Activated T-cell treated with anti-CD3 and anti-CD28 coated beads, Interleukin-2, amount 50 U/mL, for 4 hours (primary cell): ENCODE measurements around the gene ZNF827. TPM values are rescaled to one million over a fixed set of nuclear protein-coding genes. Genes with fewer than 3 reads are reported as not detected.

Experiments used
- ATAC-seq, 2 donors: fragments of 200-7000 bp; cut with Tn5 transposase; one replicate each; pipeline ENCODE4 v1.10.0; 2021
- DNase-seq: peaks from one replicate; pipeline ENCODE4 v3.0.0-alpha.2; 2020
- H3K27me3 Mint-ChIP-seq: one replicate; pipeline ENCODE4 v1.8.0; 2021; ENCODE audit warnings: low read depth, mixed read lengths
- H3K36me3 Mint-ChIP-seq: one replicate; pipeline ENCODE4 v1.8.0; 2022; ENCODE audit warnings: mixed read lengths; ENCODE audit not compliant: insufficient read depth
- H3K4me1 Mint-ChIP-seq: one replicate; pipeline ENCODE4 v1.8.0; 2021; ENCODE audit warnings: low read depth, mixed read lengths
- H3K4me3 Mint-ChIP-seq: one replicate; pipeline ENCODE4 v1.8.0; 2021; ENCODE audit warnings: mild to moderate bottlenecking, moderate library complexity, mixed read lengths
- H3K9me3 Mint-ChIP-seq: one replicate; pipeline ENCODE4 v1.8.0; 2021; ENCODE audit warnings: mixed read lengths
- total RNA-seq, 3 donors: library from RNA; stranded (reverse); gene quantifications; one replicate each; pipeline ENCODE4 v1.2.1, GENCODE V29; 2021

Gene ZNF827
- total RNA-seq, 3 donors from 2014 or later = 22.8 to 35.2 (median 25.1) TPM

- Mint-ChIP-seq H3K27me3 (no peaks in the 10 kb centered on the region), H3K9me3 (peaks cover 7% of the 10 kb centered on the region), H3K4me1 (peaks cover 43% of the 10 kb centered on the region), H3K4me3 (peak overlapping the region; percentile 56), H3K36me3 (peaks cover 33% of the 10 kb centered on the region)
- DNase-seq (no peak), ATAC-seq (peak; percentile 88 to 90)
These were observed 130.5 kb downstream of the ZNF827 start for GRCh38 chr4:145808021-145808650.

GRCh38 chr4:145805490-145805889 lies 133.1 kb downstream of the ZNF827 start:
- Mint-ChIP-seq H3K4me3 (no peak overlapping the region), H3K27me3 (no peaks in the 10 kb centered on the region), H3K4me1 (peaks cover 40% of the 10 kb centered on the region), H3K36me3 (peaks cover 26% of the 10 kb centered on the region), H3K9me3 (peaks cover 5% of the 10 kb centered on the region)
- DNase-seq = no peak
- ATAC-seq = no peak

- Mint-ChIP-seq H3K9me3 (no peaks in the 10 kb centered on the region), H3K4me3 (no peak overlapping the region), H3K4me1 (peaks cover 31% of the 10 kb centered on the region), H3K27me3 (no peaks in the 10 kb centered on the region), H3K36me3 (peaks cover 22% of the 10 kb centered on the region)
- ATAC-seq (no peak), DNase-seq (no peak)
These were observed 134.5 kb downstream of the ZNF827 start for GRCh38 chr4:145804116-145804515.

- Mint-ChIP-seq H3K9me3 (no peaks in the 10 kb centered on the region), H3K4me3 (no peak overlapping the region), H3K4me1 (peaks cover 4% of the 10 kb centered on the region), H3K36me3 (peaks cover 27% of the 10 kb centered on the region), H3K27me3 (no peaks in the 10 kb centered on the region)
- ATAC-seq (no peak), DNase-seq (no peak)
These were observed 139.4 kb downstream of the ZNF827 start for GRCh38 chr4:145799223-145799622.

- ATAC-seq = no peak
- peaks cover 30% of the 10 kb centered on the region for H3K36me3 Mint-ChIP-seq
- no peaks in the 10 kb centered on the region for H3K27me3 Mint-ChIP-seq
- H3K9me3 Mint-ChIP-seq = no peaks in the 10 kb centered on the region
- H3K4me1 Mint-ChIP-seq = peaks cover 4% of the 10 kb centered on the region
- H3K4me3 Mint-ChIP-seq = no peak overlapping the region
- no peak for DNase-seq
These were observed 141.3 kb downstream of the ZNF827 start for GRCh38 chr4:145797278-145797677.

- Mint-ChIP-seq H3K4me1 (peaks cover 4% of the 10 kb centered on the region), H3K4me3 (no peak overlapping the region), H3K9me3 (no peaks in the 10 kb centered on the region), H3K36me3 (peaks cover 26% of the 10 kb centered on the region), H3K27me3 (no peaks in the 10 kb centered on the region)
- ATAC-seq (no peak), DNase-seq (no peak)
These were observed 142.3 kb downstream of the ZNF827 start for GRCh38 chr4:145796346-145796745.

- DNase-seq (no peak), ATAC-seq (no peak)
- Mint-ChIP-seq H3K27me3 (no peaks in the 10 kb centered on the region), H3K4me1 (peaks cover 4% of the 10 kb centered on the region), H3K36me3 (peaks cover 26% of the 10 kb centered on the region), H3K4me3 (no peak overlapping the region), H3K9me3 (no peaks in the 10 kb centered on the region)
These were observed 143.1 kb downstream of the ZNF827 start for GRCh38 chr4:145795521-145795920.

- ATAC-seq (no peak), DNase-seq (no peak)
- peaks cover 24% of the 10 kb centered on the region for H3K36me3 Mint-ChIP-seq
- H3K4me3 Mint-ChIP-seq = no peak overlapping the region
- no peaks in the 10 kb centered on the region for H3K27me3 Mint-ChIP-seq
- H3K9me3 Mint-ChIP-seq = no peaks in the 10 kb centered on the region
- H3K4me1 Mint-ChIP-seq = no peaks in the 10 kb centered on the region
These were observed 146.2 kb downstream of the ZNF827 start for GRCh38 chr4:145792429-145792828.

- Mint-ChIP-seq H3K4me1 (no peaks in the 10 kb centered on the region), H3K4me3 (no peak overlapping the region), H3K36me3 (peaks cover 25% of the 10 kb centered on the region), H3K27me3 (no peaks in the 10 kb centered on the region), H3K9me3 (no peaks in the 10 kb centered on the region)
- DNase-seq (no peak), ATAC-seq (no peak)
These were observed 146.6 kb downstream of the ZNF827 start for GRCh38 chr4:145791988-145792387.

- H3K4me1 Mint-ChIP-seq = peaks cover 8% of the 10 kb centered on the region
- no peak for ATAC-seq
- peaks cover 3% of the 10 kb centered on the region for H3K9me3 Mint-ChIP-seq
- H3K36me3 Mint-ChIP-seq = peaks cover 26% of the 10 kb centered on the region
- no peak for DNase-seq
- no peak overlapping the region for H3K4me3 Mint-ChIP-seq
- no peaks in the 10 kb centered on the region for H3K27me3 Mint-ChIP-seq
These were observed 149.9 kb downstream of the ZNF827 start for GRCh38 chr4:145788755-145789154.

- Mint-ChIP-seq H3K4me1 (peaks cover 9% of the 10 kb centered on the region), H3K36me3 (peaks cover 29% of the 10 kb centered on the region), H3K27me3 (no peaks in the 10 kb centered on the region), H3K9me3 (peaks cover 5% of the 10 kb centered on the region), H3K4me3 (no peak overlapping the region)
- no peak for ATAC-seq
- DNase-seq = no peak
These were observed 151.8 kb downstream of the ZNF827 start for GRCh38 chr4:145786830-145787229.

GRCh38 chr4:145786261-145786660 lies 152.4 kb downstream of the ZNF827 start:
- no peak for ATAC-seq
- Mint-ChIP-seq H3K27me3 (no peaks in the 10 kb centered on the region), H3K9me3 (peaks cover 5% of the 10 kb centered on the region), H3K4me1 (peaks cover 9% of the 10 kb centered on the region), H3K4me3 (no peak overlapping the region), H3K36me3 (peaks cover 33% of the 10 kb centered on the region)
- DNase-seq = no peak

GRCh38 chr4:145785391-145786008 lies 153.1 kb downstream of the ZNF827 start:
- no peaks in the 10 kb centered on the region for H3K27me3 Mint-ChIP-seq
- ATAC-seq = no peak

GRCh38 chr4:145784036-145784435 lies 154.6 kb downstream of the ZNF827 start:
- Mint-ChIP-seq H3K27me3 (no peaks in the 10 kb centered on the region), H3K36me3 (peaks cover 43% of the 10 kb centered on the region), H3K9me3 (peaks cover 5% of the 10 kb centered on the region), H3K4me1 (peaks cover 9% of the 10 kb centered on the region), H3K4me3 (no peak overlapping the region)
- ATAC-seq = peak; percentile 88 to 94
- DNase-seq = no peak

More at GRCh38 chr4:145785391-145786008, 153.1 kb downstream of the ZNF827 start:
- Mint-ChIP-seq H3K9me3 (peaks cover 5% of the 10 kb centered on the region), H3K4me1 (peaks cover 9% of the 10 kb centered on the region), H3K4me3 (no peak overlapping the region), H3K36me3 (peaks cover 35% of the 10 kb centered on the region)
- DNase-seq = no peak

- Mint-ChIP-seq H3K9me3 (peaks cover 5% of the 10 kb centered on the region), H3K36me3 (peaks cover 47% of the 10 kb centered on the region), H3K27me3 (no peaks in the 10 kb centered on the region), H3K4me3 (no peak overlapping the region), H3K4me1 (peaks cover 9% of the 10 kb centered on the region)
- ATAC-seq (no peak), DNase-seq (no peak)
These were observed 155.9 kb downstream of the ZNF827 start for GRCh38 chr4:145782756-145783155.
